Naive B cell (primary cell): ENCODE measurements around the gene CFAP410. TPM values are rescaled to one million over a fixed set of nuclear protein-coding genes. Genes with fewer than 3 reads are reported as not detected.
"Not testable (repeated sequence)": the region's sequence is repeated elsewhere in the genome, so short reads cannot be mapped to it uniquely, and the experiment has no call there.

ENCODE experiments used
- ATAC-seq, 2 donors: fragments of 150-1000 bp; cut with Tn5 transposase; 2 replicates each; pipeline ENCODE4 v1.10.0; 2021; ENCODE audit warnings: low read depth in 2 of 2, mild to moderate bottlenecking in 2 of 2, moderate library complexity in 2 of 2
- DNase-seq: peaks from one replicate; pipeline ENCODE4 v3.0.0; 2022
- H3K27ac Mint-ChIP-seq, 6 donors: one replicate each; pipeline ENCODE4 v1.8.0; 2020 to 2022; ENCODE audit warnings: mild to moderate bottlenecking in 6 of 6, mixed read lengths in 6 of 6, moderate library complexity in 5 of 6, inconsistent platforms in 2 of 6
- H3K27me3 Mint-ChIP-seq, 3 donors: one replicate each; pipeline ENCODE4 v1.8.0; 2021 to 2022; ENCODE audit warnings: mixed read lengths in 3 of 3, mild to moderate bottlenecking in 1 of 3
- H3K36me3 Mint-ChIP-seq, 2 donors: one replicate each; pipeline ENCODE4 v1.8.0; 2020 to 2022; ENCODE audit warnings: mixed read lengths in 2 of 2, inconsistent platforms in 1 of 2, mild to moderate bottlenecking in 1 of 2
- H3K4me1 Mint-ChIP-seq, 3 donors: one replicate each; pipeline ENCODE4 v1.8.0; 2020 to 2022; ENCODE audit warnings: mixed read lengths in 3 of 3, inconsistent platforms in 1 of 3, mild to moderate bottlenecking in 1 of 3, moderate library complexity in 1 of 3
- H3K4me3 Mint-ChIP-seq, 8 donors: one replicate each; pipeline ENCODE4 v1.8.0; 2020 to 2022; ENCODE audit warnings: mild to moderate bottlenecking in 8 of 8, mixed read lengths in 8 of 8, moderate library complexity in 8 of 8, inconsistent platforms in 2 of 8
- H3K9me3 Mint-ChIP-seq, 7 donors: one replicate each; pipeline ENCODE4 v1.8.0; 2020 to 2022; ENCODE audit warnings: mixed read lengths in 7 of 7, mild to moderate bottlenecking in 5 of 7, inconsistent platforms in 2 of 7, moderate library complexity in 1 of 7
- polyA plus RNA-seq, 6 donors: library from polyadenylated mRNA; unstranded; fragments of 300-500 nt; fragmentation: Illumina TruSeq; gene quantifications; one replicate each; pipeline ENCODE4 v1.2.3, GENCODE V29; 2021; ENCODE audit warnings: low read depth in 6 of 6

CFAP410 gene
- polyA plus RNA-seq, 6 donors from 2014 or later = 28.1 to 44.6 (median 35.1) TPM

DNA sequence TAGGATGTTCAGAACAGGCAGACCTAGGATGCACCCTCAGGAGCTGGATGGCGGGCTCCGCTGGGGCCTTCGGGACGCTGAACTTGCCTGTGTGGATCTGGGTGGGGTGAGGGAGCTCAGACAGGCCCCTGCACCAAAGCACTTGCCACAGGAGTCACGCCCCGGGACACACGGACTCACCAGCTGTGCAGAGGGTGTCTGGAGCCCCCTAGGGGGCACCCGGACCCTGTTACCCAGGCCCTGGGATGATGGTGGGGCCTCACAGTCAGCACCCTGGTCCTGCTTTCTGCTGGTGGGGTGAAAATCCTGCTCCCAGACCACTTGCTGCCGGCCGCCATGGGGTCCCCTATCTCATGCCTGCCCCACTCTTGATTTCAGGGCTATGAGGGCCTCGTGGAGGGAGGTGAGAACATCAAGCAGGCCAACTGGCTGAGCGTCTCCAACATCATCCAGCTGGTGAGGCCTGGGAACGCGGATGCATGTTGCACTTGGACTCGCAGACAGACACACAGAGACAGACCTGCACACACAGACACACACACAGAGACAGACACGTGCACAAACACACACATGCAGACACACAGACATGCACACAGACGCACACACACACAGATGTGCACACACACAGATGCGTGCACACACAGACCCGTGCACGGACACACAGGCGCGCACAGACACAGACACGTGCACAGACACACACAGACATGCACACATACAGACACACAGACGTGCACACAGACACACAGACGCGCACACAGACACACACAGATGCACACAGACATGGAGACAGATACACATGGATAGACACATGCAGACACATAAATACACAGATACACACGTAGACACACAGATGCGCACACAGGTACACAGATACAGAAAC is 28.3 kb downstream of the CFAP410 start:
- no peaks in the 10 kb centered on the region for H3K27me3 Mint-ChIP-seq
- peaks cover 9 to 26% (median 21%) of the 10 kb centered on the region in 3 donors for H3K4me1 Mint-ChIP-seq
- DNase-seq = no peak
- peak overlapping the region in 5 of 6 donors; percentile 11 to 86 (median 26) for H3K27ac Mint-ChIP-seq
- H3K4me3 Mint-ChIP-seq = no peak overlapping the region
- ATAC-seq = peak; percentile 64 to 66
- H3K36me3 Mint-ChIP-seq = peaks cover 6 to 23% of the 10 kb centered on the region in 2 donors
- no peaks in the 10 kb centered on the region for H3K9me3 Mint-ChIP-seq

DNA sequence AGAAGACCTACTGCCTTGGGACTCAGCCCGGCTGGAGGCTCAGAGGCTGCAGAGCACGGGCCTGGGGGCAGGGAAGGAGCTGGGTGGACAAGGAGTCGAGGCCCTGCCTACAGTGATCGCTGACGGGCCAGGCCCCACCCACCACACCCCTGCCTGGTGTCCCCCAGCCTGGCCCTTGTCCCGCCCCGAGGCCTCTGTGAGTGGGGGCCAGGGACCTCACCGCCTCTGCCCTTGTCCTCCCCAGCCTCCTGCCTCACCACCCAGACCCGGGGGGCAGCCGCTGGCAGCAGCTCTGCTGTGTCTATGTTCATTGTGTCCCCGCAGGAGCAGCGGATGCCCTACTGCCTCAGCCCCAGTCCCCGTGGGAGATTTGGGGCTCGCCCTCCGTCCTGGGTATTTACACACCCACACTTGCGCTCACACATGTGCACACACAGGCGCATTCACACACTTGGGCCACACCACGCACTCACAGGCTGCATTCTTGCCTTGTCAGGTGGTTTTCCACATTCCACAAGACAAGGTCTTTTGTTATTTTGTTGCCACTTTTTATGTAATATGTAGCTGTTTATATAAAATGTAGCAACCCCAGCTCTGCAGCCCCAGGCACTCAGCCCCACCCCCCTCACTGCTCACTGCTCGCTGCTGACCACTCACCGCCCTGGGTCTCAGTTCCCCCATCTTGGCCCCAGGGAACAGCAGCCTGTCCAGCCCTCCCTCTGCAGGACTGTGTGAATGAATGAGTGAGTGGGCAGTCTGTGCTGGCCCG is 32.1 kb downstream of the CFAP410 start:
- ATAC-seq (no peak), DNase-seq (no peak)
- Mint-ChIP-seq H3K4me3 (peak overlapping the region in 2 of 8 donors; percentile 40 to 61), H3K27me3 (no peaks in the 10 kb centered on the region), H3K9me3 (no peaks in the 10 kb centered on the region), H3K27ac (peak overlapping the region in 4 of 6 donors; percentile 51 to 81 (median 80)), H3K4me1 (peaks cover 33 to 55% (median 37%) of the 10 kb centered on the region in 3 donors), H3K36me3 (peaks cover 6 to 23% of the 10 kb centered on the region in 2 donors)

DNA sequence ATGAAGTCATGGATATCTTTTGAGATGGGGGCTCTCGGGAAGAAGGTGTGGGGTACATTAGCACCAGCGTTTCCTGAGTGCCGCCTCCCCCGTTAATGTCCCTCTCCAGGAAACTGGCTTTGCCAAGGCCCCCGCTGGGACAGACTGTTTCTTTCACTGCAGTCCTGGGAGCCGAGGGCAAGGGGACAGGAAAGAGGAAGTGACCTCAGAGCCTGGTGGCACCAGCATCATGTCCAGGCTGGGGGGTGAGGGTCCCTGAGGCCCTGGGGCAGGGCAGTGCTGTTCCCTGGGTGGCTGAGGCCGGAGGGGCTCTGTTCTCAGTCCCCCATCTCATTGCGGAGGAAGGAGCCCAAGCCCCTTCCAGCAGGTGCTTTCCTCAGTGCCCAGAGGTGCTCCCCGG is 33.5 kb downstream of the CFAP410 start:
- peaks cover 44 to 62% (median 48%) of the 10 kb centered on the region in 3 donors for H3K4me1 Mint-ChIP-seq

DNA sequence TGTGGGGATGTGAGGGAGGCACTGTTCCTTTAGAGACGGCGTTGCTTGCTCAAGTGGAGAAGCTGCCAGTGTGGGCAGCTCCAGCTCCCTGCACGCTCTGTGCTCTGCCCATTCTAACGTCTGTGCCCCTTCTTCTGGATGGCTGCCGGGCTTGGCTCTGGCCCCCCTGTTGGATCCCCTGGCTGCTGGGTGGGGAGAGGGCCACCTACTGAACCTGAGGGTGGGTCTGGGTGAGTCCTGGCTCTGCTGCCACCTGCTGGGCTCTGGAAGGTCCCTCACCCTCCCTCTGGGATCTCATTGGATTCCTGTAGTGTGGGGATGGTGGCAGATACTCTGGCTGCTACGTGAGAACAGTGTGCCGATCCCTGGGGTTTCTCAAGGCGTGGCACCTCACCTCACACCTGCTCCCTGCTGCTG is 34.3 kb downstream of the CFAP410 start:
- peaks cover 0 to 12% of the 10 kb centered on the region in 2 donors for H3K36me3 Mint-ChIP-seq
- DNase-seq (peak; percentile 53), ATAC-seq (peak; percentile 57 to 59)
- H3K4me3 Mint-ChIP-seq = peak overlapping the region; percentile 20 to 72 (median 56)
- H3K4me1 Mint-ChIP-seq = peaks cover 44 to 64% (median 48%) of the 10 kb centered on the region in 3 donors
- H3K27me3 Mint-ChIP-seq = no peaks in the 10 kb centered on the region
- H3K27ac Mint-ChIP-seq = peak overlapping the region in 5 of 6 donors; percentile 49 to 95 (median 90)
- no peaks in the 10 kb centered on the region for H3K9me3 Mint-ChIP-seq

More for the DNA sequence above, 33.5 kb downstream of the CFAP410 start:
- peaks cover 0 to 14% of the 10 kb centered on the region in 2 donors for H3K36me3 Mint-ChIP-seq
- H3K4me3 Mint-ChIP-seq = no peak overlapping the region
- H3K27me3 Mint-ChIP-seq = no peaks in the 10 kb centered on the region
- DNase-seq (no peak), ATAC-seq (no peak)
- peak overlapping the region in 1 of 6 donors; percentile 90 for H3K27ac Mint-ChIP-seq
- no peaks in the 10 kb centered on the region for H3K9me3 Mint-ChIP-seq

DNA sequence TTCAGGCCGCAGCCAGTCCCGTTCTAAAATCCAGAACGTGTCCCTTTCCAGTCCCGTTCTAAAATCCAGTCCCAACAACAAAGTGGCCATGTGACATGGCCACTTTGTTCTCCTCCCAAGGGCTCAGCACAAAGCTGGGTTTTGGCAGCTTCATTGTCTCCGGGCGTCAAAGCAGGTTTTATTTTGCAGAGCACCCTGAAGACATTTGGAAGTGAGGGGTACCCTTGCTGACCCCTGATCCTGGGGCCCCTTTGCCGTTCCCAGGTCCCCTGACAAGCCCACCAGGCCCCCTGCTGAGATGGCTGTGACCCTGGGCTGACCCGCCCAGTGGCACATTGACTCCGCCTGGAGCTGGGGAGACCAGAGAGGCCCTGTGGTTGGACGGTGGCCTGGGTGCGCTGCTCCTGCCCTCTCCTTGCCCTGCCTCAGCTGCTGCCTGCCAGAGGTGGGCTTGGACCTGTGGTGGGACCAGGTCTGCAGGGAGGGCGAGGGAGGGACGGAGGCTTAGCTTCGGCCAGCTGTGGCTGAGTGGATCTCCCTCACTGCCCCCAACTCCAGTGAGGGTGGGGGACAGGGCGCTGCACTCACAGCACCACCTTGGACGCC is 35.1 kb downstream of the CFAP410 start:
- Mint-ChIP-seq H3K4me1 (peaks cover 47 to 68% (median 52%) of the 10 kb centered on the region in 3 donors), H3K9me3 (no peaks in the 10 kb centered on the region), H3K27ac (peak overlapping the region in 5 of 6 donors; percentile 79 to 95 (median 93)), H3K4me3 (peak overlapping the region in 4 of 8 donors; percentile 72 to 92 (median 85)), H3K36me3 (peaks cover 0 to 12% of the 10 kb centered on the region in 2 donors), H3K27me3 (no peaks in the 10 kb centered on the region)
- ATAC-seq (no peak), DNase-seq (no peak)

DNA sequence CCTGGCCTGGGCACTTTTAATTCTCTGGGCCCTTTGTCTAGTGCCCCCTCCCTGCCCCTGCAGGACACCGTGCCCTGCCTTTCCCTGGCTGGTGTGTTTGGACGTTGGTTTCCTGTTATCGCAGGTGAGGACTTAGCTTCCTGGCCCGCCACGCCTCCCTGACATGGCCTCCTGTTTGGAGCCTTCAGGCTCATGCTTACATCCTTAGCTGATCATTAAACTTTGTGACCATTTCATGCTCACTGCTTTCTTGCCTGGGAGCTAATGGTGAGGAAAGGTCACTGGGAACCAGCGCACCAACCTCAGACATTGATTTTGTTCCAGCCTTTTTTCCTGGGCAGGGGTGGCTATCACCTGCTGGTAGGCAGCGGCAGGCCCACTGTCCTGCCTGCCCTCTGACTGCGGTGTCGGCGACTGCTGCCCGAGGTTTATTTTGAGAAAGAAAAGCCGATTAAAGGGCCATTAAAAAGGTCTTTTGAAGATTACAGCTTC is 35.7 kb downstream of the CFAP410 start:
- ATAC-seq (no peak), DNase-seq (no peak)
- Mint-ChIP-seq H3K36me3 (peaks cover 0 to 12% of the 10 kb centered on the region in 2 donors), H3K4me3 (peak overlapping the region; percentile 41 to 92 (median 86)), H3K4me1 (peaks cover 50 to 69% (median 56%) of the 10 kb centered on the region in 3 donors), H3K27me3 (no peaks in the 10 kb centered on the region), H3K27ac (peak overlapping the region in 4 of 6 donors; percentile 91 to 96 (median 94)), H3K9me3 (no peaks in the 10 kb centered on the region)

DNA sequence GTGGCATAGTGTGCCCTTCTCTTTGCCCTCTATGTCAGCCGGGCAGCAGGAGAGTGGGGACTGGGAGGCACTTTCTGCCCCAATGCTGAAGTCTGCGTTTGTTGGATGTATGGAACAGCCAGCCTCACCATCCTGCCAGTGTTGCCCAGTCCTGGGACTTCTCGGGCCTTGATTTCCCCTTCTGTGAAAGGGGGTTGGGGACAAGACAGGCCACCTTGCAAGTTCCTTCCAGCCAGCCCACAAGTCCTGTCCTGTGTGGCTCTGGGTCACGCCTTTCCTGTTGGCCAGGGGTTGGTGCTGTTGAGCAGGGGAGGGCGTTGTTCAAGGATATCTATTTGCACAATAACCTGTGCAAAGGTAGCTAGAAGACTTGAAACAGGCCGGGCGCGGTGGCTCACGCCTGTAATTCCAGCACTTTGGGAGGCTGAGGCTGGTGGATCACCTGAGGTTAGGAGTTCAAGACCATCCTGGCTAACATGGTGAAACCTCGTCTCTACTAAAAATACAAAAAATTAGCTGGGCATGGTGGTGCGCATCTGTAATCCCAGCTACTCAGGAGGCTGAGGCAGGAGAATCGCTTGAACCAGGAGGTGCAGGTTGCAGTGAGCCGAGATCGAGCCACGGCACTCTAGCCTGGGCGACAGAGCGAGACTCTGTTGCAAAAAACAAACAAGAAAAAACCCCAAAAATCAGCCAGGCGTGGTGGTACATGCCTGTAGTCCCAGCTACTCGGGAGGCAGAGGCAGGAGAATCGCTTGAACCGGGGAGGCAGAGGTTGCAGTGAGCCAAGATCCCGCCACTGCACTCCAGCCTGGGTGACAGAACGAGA is 36.4 kb downstream of the CFAP410 start:
- not testable (repeated sequence) for H3K27me3 Mint-ChIP-seq, H3K36me3 Mint-ChIP-seq, ATAC-seq, H3K9me3 Mint-ChIP-seq, DNase-seq
- peaks cover 48 to 71% (median 58%) of the 10 kb centered on the region in 3 donors for H3K4me1 Mint-ChIP-seq
- peak overlapping the region; percentile 79 to 92 (median 89) for H3K4me3 Mint-ChIP-seq
- H3K27ac Mint-ChIP-seq = peak overlapping the region; percentile 39 to 95 (median 92)

DNA sequence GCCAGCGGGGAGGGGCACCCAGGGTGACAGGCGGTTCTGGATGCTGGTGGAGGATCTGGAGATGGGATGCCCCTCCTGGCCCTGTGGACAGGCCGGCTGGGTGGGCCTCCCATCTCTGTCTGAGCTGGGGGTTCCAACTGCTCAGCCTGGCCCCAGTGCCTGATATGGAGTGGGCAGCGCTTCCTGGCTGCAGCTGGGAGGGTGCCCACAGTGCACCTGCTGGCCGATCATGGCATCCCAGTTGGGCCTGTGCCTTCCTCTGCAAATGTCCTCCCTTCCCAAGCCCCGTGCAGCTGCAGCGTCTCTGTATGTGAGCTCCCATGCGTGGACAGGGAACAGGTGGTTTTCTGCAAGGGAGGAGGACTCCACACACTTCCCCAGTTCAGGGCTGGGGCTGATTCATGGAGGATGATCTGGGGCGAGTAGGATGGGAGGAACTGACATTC is 37.2 kb downstream of the CFAP410 start:
- Mint-ChIP-seq H3K9me3 (no peaks in the 10 kb centered on the region), H3K4me3 (peak overlapping the region; percentile 79 to 92 (median 89)), H3K27ac (peak overlapping the region; percentile 80 to 95 (median 94)), H3K4me1 (peaks cover 44 to 68% (median 61%) of the 10 kb centered on the region in 3 donors), H3K36me3 (peaks cover 0 to under 1% of the 10 kb centered on the region in 2 donors), H3K27me3 (no peaks in the 10 kb centered on the region)
- DNase-seq = no peak
- no peak for ATAC-seq

DNA sequence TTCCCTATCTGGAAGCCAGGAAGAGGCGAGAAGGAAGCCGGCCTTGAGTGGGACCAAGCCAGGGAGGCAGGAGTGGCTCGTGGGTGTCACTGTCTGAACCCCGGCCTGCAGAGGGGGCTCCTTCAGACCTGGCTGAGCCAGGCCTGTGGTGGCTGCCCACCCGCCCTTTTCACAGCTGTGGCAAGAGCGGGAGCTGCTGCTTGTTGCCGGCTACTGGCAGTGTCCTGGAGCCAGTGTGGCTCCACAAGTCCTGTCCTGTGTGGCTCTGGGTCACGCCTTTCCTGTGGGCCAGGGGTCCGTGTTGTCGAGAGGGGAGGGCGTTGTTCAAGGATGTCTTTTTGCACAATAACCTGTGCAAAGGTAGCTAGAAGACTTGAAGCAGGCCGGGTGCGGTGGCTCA is 38.0 kb downstream of the CFAP410 start:
- DNase-seq (no peak), ATAC-seq (no peak)
- Mint-ChIP-seq H3K9me3 (no peaks in the 10 kb centered on the region), H3K4me3 (peak overlapping the region; percentile 79 to 92 (median 85)), H3K27me3 (no peaks in the 10 kb centered on the region), H3K36me3 (no peaks in the 10 kb centered on the region), H3K4me1 (peaks cover 44 to 70% (median 61%) of the 10 kb centered on the region in 3 donors), H3K27ac (peak overlapping the region; percentile 54 to 95 (median 90))

DNA sequence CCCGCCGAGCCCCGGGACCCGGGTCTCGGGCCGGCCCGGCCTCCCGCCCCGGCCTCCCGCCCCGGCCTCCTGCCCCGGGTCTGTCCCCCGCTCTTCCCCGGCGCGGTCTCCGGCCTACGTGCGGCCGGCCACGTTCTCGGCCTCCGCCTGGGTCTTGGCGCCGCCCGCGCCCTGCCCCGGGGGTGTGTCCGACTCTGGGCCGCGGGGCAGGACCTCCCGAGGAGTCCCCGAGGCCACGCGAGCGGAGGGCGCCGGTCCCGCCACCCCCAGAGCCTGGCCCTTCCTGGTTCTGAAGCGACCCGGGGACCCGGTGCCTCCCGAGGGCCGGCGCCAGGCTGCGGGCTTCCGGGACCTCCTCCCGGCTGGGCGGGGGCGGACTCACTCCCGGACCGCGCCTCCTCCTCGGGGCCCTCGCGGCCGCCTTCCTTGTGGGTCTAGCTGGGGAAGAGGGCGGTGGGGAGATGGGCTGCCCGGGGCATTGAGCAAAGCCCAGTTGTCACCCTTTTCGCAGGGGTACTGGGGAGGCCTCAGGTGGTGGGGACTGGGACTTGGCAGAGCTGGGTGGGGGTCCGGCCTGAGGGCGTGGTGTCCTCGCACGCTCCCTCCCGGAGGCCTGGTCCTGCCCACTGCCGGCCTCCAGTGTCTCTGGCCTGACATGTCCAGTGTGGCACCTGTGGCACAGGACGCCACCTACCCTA is 38.8 kb downstream of the CFAP410 start:
- peak; percentile 18 to 19 for ATAC-seq
- Mint-ChIP-seq H3K4me3 (peak overlapping the region; percentile 79 to 92 (median 85)), H3K9me3 (no peaks in the 10 kb centered on the region), H3K27me3 (no peaks in the 10 kb centered on the region), H3K4me1 (peaks cover 45 to 74% (median 65%) of the 10 kb centered on the region in 3 donors), H3K27ac (peak overlapping the region in 4 of 6 donors; percentile 86 to 95 (median 94)), H3K36me3 (no peaks in the 10 kb centered on the region)
- peak; percentile 65 for DNase-seq

DNA sequence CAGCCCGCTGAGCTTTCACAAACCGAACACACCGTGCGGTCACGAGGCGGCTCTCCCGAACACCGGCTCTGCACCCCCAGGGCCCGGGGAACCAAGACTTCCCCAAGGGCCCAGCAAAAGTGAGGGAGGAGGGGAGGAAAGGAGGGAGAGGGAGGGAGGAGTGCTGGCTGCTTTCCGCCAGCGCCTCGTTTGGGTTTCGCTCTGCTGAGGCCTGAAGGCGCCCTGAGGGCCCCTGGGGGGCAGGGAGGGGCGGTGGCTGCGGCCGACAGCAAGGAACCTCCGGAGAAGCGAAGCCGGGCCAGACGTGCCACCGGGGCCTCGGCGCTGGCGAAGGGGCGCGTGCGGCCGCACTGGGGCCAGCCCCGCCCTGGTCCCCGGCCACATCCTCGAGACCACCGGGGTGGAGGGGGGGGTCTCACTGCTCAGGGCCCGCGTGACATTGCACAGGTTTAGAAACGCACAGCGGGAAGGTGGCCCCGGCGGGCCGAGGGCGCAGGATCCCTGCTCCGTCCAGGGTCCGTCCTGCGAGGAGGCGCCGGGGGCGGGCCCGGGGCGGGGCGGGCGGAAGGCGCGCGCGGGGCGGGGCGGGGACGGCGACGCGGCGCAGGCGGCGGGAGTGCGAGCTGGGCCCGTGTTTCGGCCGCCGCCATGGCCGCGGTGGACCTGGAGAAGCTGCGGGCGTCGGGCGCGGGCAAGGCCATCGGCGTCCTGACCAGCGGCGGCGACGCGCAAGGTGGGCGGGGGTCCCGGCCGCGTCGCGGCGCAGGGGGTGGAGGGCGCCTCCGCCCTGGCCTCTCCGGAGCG is 39.5 kb downstream of the CFAP410 start, which contains the start of gene PFKL:
Gene PFKL (plus strand): TSS at position 596 of the 804 bp plus-strand sequence. CDS start 53 bp downstream, at position 649.
- Mint-ChIP-seq H3K9me3 (no peaks in the 10 kb centered on the region), H3K4me3 (peak within 1 kb of the TSS; percentile 82 to 96 (median 91)), H3K27me3 (no peaks in the 10 kb centered on the region), H3K36me3 (no peaks in the 10 kb centered on the region), H3K4me1 (peaks cover 46 to 73% (median 66%) of the 10 kb centered on the region in 3 donors), H3K27ac (peak within 1 kb of the TSS; percentile 95 to 99 (median 98))
- ATAC-seq (peak; percentile 55 to 57), DNase-seq (peak; percentile 87)
